GM20000 (cell line): ENCODE results near the gene LHFPL2.

ENCODE experiments used
- DNase-seq: peaks from one replicate; pipeline ENCODE4 v3.0.0; 2012; ENCODE audit warnings: low spot score
- CTCF ChIP-seq: IDR thresholded peaks from 2 replicates; pipeline ENCODE4 v1.5.1; 2012; ENCODE audit warnings: mild to moderate bottlenecking, control low read depth; ENCODE audit errors: extremely low read depth, missing control alignments

LHFPL2 gene

GRCh38 chr5:78540335-78541085, 108.1 kb downstream of the LHFPL2 start:
- no peak for DNase-seq

DNA sequence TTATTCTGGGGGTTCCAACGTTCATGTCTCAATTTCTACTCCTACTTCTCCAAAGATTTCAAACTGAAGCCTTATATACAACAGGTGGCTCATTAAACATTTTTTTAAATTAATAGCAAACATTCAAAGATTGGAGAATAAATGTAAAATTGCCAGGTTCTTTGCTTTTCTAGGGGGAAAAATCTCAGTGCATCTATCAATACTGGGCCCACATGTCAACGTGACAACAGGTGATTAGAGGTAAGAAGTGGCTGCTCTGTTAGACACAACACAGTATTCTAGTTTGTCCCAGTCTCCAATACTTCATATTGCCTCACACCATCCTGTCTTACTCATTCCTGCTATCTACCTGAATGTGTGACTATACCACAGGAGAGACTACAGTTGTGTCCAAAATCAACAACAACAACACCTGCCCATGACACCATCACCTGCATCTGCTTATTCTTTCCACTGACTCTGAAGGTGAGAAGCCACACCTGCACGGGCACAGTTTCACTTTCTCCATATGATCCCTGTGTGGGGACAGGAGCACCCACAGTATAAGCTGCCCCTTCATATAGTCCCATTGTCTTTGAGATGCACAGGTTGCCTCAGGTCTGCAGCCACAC, 110.2 kb downstream of the LHFPL2 start:
- no peak for DNase-seq
- no peak for TF ChIP-seq CTCF

More at GRCh38 chr5:78540335-78541085, 108.1 kb downstream of the LHFPL2 start:
- TF ChIP-seq CTCF, result no peak

GRCh38 chr5:78537821-78538220, 110.8 kb downstream of the LHFPL2 start:
- TF ChIP-seq CTCF, result no peak
- peak; percentile 38 for DNase-seq

DNA sequence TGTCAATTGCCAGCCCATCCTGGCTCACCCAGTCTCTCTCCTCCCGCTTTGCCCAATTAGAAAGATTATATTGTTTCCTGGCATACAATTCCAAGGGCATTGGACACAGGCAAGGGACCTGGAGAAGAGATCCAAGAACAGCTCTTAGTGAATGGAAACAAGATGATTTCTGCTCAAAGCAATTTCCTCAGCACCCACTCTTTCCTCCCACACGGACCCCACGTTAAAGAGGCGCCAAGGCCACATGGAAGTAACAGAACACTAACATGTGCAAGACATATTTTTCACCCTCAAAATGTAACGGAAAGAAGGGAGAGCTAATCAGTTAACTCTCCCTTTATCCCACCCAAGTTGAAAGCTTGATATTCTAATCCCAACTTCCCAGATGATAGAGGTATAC, 111.2 kb downstream of the LHFPL2 start:
- TF ChIP-seq CTCF, result no peak

GRCh38 chr5:78536661-78537196, 111.8 kb downstream of the LHFPL2 start:
- no peak for TF ChIP-seq CTCF
- no peak for DNase-seq

More for the DNA sequence above, 111.2 kb downstream of the LHFPL2 start:
- no peak for DNase-seq

- no peak for TF ChIP-seq CTCF
- no peak for DNase-seq
Measured at GRCh38 chr5:78534905-78535200, 113.7 kb downstream of the LHFPL2 start.

GRCh38 chr5:78534148-78534904, 114.2 kb downstream of the LHFPL2 start:
- no peak for DNase-seq
- no peak for TF ChIP-seq CTCF
